NCI-H524 treated with DMSO at 0.1 percent for 48 hours (cell line): ENCODE results near the gene CRHR2.
"Not testable (repeated sequence)": the region's sequence is repeated elsewhere in the genome, so short reads cannot be mapped to it uniquely, and the experiment has no call there.

Source experiments
- DNase-seq: peaks from one replicate; lab custom pipeline; 2025; lab: John Stamatoyannopoulos, UW

Gene CRHR2

GRCh38 chr7:30682212-30683083, at the start of gene CRHR2:
CRHR2 (minus strand) TSS chr7:30682456; CDS start chr7:30682280, 176 bp downstream.
- DNase-seq, result no peak

GRCh38 chr7:30731581-30731980, 49.3 kb upstream of the CRHR2 start:
- DNase-seq, result peak; percentile 63

GRCh38 chr7:30730996-30731395, 48.7 kb upstream of the CRHR2 start:
- no peak for DNase-seq

- no peak for DNase-seq
Measured at GRCh38 chr7:30730097-30730496, 47.8 kb upstream of the CRHR2 start.

- DNase-seq, result no peak
Measured at GRCh38 chr7:30729642-30730041, 47.4 kb upstream of the CRHR2 start.

- no peak for DNase-seq
Measured at GRCh38 chr7:30728591-30729100, 46.4 kb upstream of the CRHR2 start.

- no peak for DNase-seq
Measured at GRCh38 chr7:30727061-30727945, 45.0 kb upstream of the CRHR2 start.

GRCh38 chr7:30726296-30727006, 44.2 kb upstream of the CRHR2 start:
- no peak for DNase-seq

- DNase-seq, result no peak
Measured at GRCh38 chr7:30723776-30724175, 41.5 kb upstream of the CRHR2 start.

GRCh38 chr7:30722671-30723070, 40.4 kb upstream of the CRHR2 start:
- DNase-seq, result no peak

- DNase-seq, result no peak
Measured at GRCh38 chr7:30722187-30722586, 39.9 kb upstream of the CRHR2 start.

- peak; percentile 86 for DNase-seq
Measured at GRCh38 chr7:30721211-30721610, 39.0 kb upstream of the CRHR2 start.

GRCh38 chr7:30719434-30719833, 37.2 kb upstream of the CRHR2 start:
- not testable (repeated sequence) for DNase-seq

GRCh38 chr7:30717181-30717580, 34.9 kb upstream of the CRHR2 start:
- DNase-seq, result no peak

- no peak for DNase-seq
Measured at GRCh38 chr7:30714129-30714528, 31.9 kb upstream of the CRHR2 start.

- DNase-seq, result no peak
Measured at GRCh38 chr7:30713392-30713791, 31.1 kb upstream of the CRHR2 start.

- DNase-seq, result no peak
Measured at GRCh38 chr7:30710669-30711068, 28.4 kb upstream of the CRHR2 start.

- DNase-seq, result no peak
Measured at GRCh38 chr7:30709549-30709948, 27.3 kb upstream of the CRHR2 start.

GRCh38 chr7:30708983-30709382, 26.7 kb upstream of the CRHR2 start:
- no peak for DNase-seq

GRCh38 chr7:30708412-30708811, 26.2 kb upstream of the CRHR2 start:
- DNase-seq, result no peak

- no peak for DNase-seq
Measured at GRCh38 chr7:30707391-30708357, 25.4 kb upstream of the CRHR2 start.
